Stomach (tissue), 9 donors: ENCODE measurements around the gene LRRTM4. TPM values are rescaled to one million over a fixed set of nuclear protein-coding genes. Genes with fewer than 3 reads are reported as not detected.

Experiments
- DNase-seq, 2 donors: peaks; one replicate each; pipeline versions ENCODE4 v3.0.0 to v3.0.0-alpha.2; 2013 to 2019
- H3K27ac ChIP-seq, 5 donors: fragments of 200-600 bp in 4 of 5; sonication (generic) in 4 of 5; one replicate each; pipeline ENCODE4 v1.5.1; 2013 to 2019; ENCODE audit warnings: mild to moderate bottlenecking in 1 of 5, moderate library complexity in 1 of 5
- H3K27me3 ChIP-seq, 3 donors: fragments of 200-600 bp; sonication (generic); one replicate each; pipeline ENCODE4 v1.5.1; 2017 to 2019; ENCODE audit warnings: mixed run types in 1 of 3
- H3K36me3 ChIP-seq, 4 donors: fragments of 200-600 bp; sonication (generic); 1 replicate in 3 of 4; 2 replicates in 1 of 4; pipeline ENCODE4 v1.5.1; 2016 to 2019
- H3K4me1 ChIP-seq, 4 donors: fragments of 200-600 bp; sonication (generic); one replicate each; pipeline ENCODE4 v1.5.1; 2016 to 2019
- H3K4me3 ChIP-seq, 4 donors: fragments of 200-600 bp; sonication (generic) in 3 of 4; one replicate each; pipeline ENCODE4 v1.5.1; 2016 to 2019; ENCODE audit warnings: mild to moderate bottlenecking in 1 of 4
- H3K9me3 ChIP-seq, 4 donors: fragments of 200-600 bp; sonication (generic); one replicate each; pipeline ENCODE4 v1.5.1; 2016 to 2019
- CTCF ChIP-seq, 7 experiments: fragments of 450-650 bp in 4 of 7; fragments of 200-600 bp in 3 of 7; sonication (generic) in 3 of 7; IDR thresholded peaks; one replicate each; pipeline ENCODE4 v1.5.1; 2016 to 2019; ENCODE audit warnings: antibody characterized with exemption in 7 of 7, control low read depth in 2 of 7, mild to moderate bottlenecking in 1 of 7
- EP300 ChIP-seq: sonication (generic); formaldehyde crosslinking; IDR thresholded peaks from one replicate; pipeline ENCODE4 v1.6.1; 2017; ENCODE audit warnings: antibody characterized with exemption
- POLR2A ChIP-seq, 4 donors: fragments of 450-650 bp; IDR thresholded peaks; one replicate each; pipeline ENCODE4 v1.6.1; 2016; ENCODE audit warnings: antibody characterized with exemption in 4 of 4, control low read depth in 2 of 4, mild to moderate bottlenecking in 1 of 4, moderate library complexity in 1 of 4
- POLR2AphosphoS5 ChIP-seq, 3 donors: sonication (generic); formaldehyde crosslinking; IDR thresholded peaks; one replicate each; pipeline ENCODE4 v1.6.1; 2016; ENCODE audit warnings: antibody characterized with exemption in 3 of 3
- WGBS, 5 donors: extraction: QIAGEN DNeasy Blood & Tissue Kit in 3 of 5; methylation state at CpG; one replicate each; pipeline versions ENCODE4 v1.1.5 to v1.1.7; 2013 to 2018; 5-methylcytosine and 5-hydroxymethylcytosine counted together
- intact Hi-C: fragments of 100-400 bp; cut with DNase I; formaldehyde crosslinking; loops from one replicate; pipeline ENCODE4 v1.15.1; 2023; ENCODE audit warnings: low total_unique reads
- polyA plus RNA-seq, 3 donors: library from polyadenylated mRNA; stranded (reverse); fragments of 200-250 nt; gene quantifications; one replicate each; pipeline ENCODE4 v1.2.3, GENCODE V29; 2013
- total RNA-seq, 5 donors: library from RNA; depleted of rRNA; stranded (reverse); fragments of >200 nt; gene quantifications; one replicate each; pipeline versions ENCODE4 v1.1.0 to v1.2.3, GENCODE V29; 2014 to 2016
- donor health status: healthy with polysubstance abuse.
- donor health status: Bipolar disorder and iron deficiency.
- donor health status: healthy.

Gene LRRTM4
- total and polyA plus RNA-seq, 8 donors, result 0.13 to 2.2 (median 0.19) TPM; not detected in 5

GRCh38 chr2:76760367-76760704 is 761.8 kb downstream of the LRRTM4 start:
- TF ChIP-seq POLR2AphosphoS5 (IDR thresholded peaks at IDR 0.05) (no peak), POLR2A (IDR thresholded peaks at IDR 0.05) (no peak), CTCF (IDR thresholded peaks at IDR 0.05) (no peak), EP300 (no peak)
- Histone ChIP-seq H3K4me1 (no peaks in the 10 kb centered on the region), H3K27ac (no peak overlapping the region), H3K27me3 (no peaks in the 10 kb centered on the region), H3K4me3 (no peak overlapping the region), H3K36me3 (no peaks in the 10 kb centered on the region), H3K9me3 (no peaks in the 10 kb centered on the region)
- intact Hi-C loops, result no loop called here
- DNase-seq, result no peak
- 84 to 93% (median 91%) methylated on average over 4 of the region's 4 CpGs for WGBS, 5 donors

- no peaks in the 10 kb centered on the region for H3K36me3 ChIP-seq
- intact Hi-C loops, result no loop called here
- no peaks in the 10 kb centered on the region for H3K9me3 ChIP-seq
- H3K27ac ChIP-seq, result no peak overlapping the region
- no peak overlapping the region for H3K4me3 ChIP-seq
- no peak for TF ChIP-seq EP300
- no peaks in the 10 kb centered on the region for H3K4me1 ChIP-seq
- H3K27me3 ChIP-seq, result no peaks in the 10 kb centered on the region
- WGBS, 5 donors, result 47 to 57% (median 54%) methylated on average over 7 of the region's 7 CpGs
- no peak for DNase-seq
Measured at GRCh38 chr2:76759634-76760366, 762.4 kb downstream of the LRRTM4 start.

- no peaks in the 10 kb centered on the region for H3K27me3 ChIP-seq
- no peak overlapping the region for H3K4me3 ChIP-seq
- WGBS, 5 donors, result 5 to 19% (median 8%) methylated on average over 1 of the region's 1 CpG
- intact Hi-C loops, result no loop called here
- no peaks in the 10 kb centered on the region for H3K36me3 ChIP-seq
- H3K4me1 ChIP-seq, result peaks cover 0 to 4% (median 0%) of the 10 kb centered on the region in 4 donors
- H3K9me3 ChIP-seq, result no peaks in the 10 kb centered on the region
- TF ChIP-seq POLR2A (IDR thresholded peaks at IDR 0.05) (no peak), EP300 (no peak), CTCF (IDR thresholded peaks at IDR 0.05) (no peak), POLR2AphosphoS5 (IDR thresholded peaks at IDR 0.05) (no peak)
- no peak overlapping the region for H3K27ac ChIP-seq
- no peak for DNase-seq
Measured at GRCh38 chr2:76752506-76752905, 769.7 kb downstream of the LRRTM4 start.

GRCh38 chr2:76749858-76750257 is 772.3 kb downstream of the LRRTM4 start:
- no peaks in the 10 kb centered on the region for H3K27me3 ChIP-seq
- no peaks in the 10 kb centered on the region for H3K9me3 ChIP-seq
- H3K36me3 ChIP-seq, result no peaks in the 10 kb centered on the region
- H3K4me3 ChIP-seq, result no peak overlapping the region
- no peak overlapping the region for H3K27ac ChIP-seq
- intact Hi-C loops, result no loop called here
- DNase-seq, result no peak
- TF ChIP-seq POLR2AphosphoS5 (IDR thresholded peaks at IDR 0.05) (no peak), CTCF (IDR thresholded peaks at IDR 0.05) (no peak), EP300 (no peak), POLR2A (IDR thresholded peaks at IDR 0.05) (no peak)
- peaks cover 0 to 4% (median 0%) of the 10 kb centered on the region in 4 donors for H3K4me1 ChIP-seq

GRCh38 chr2:76748581-76749296 is 773.4 kb downstream of the LRRTM4 start:
- Histone ChIP-seq H3K27ac (no peak overlapping the region), H3K36me3 (no peaks in the 10 kb centered on the region), H3K9me3 (no peaks in the 10 kb centered on the region), H3K27me3 (no peaks in the 10 kb centered on the region), H3K4me1 (peaks cover 0 to 4% (median 0%) of the 10 kb centered on the region in 4 donors), H3K4me3 (no peak overlapping the region)
- WGBS, 5 donors, result 81 to 88% (median 83%) methylated on average over 14 of the region's 14 CpGs
- TF ChIP-seq POLR2A (IDR thresholded peaks at IDR 0.05), result no peak
- TF ChIP-seq EP300, result no peak
- no peak for TF ChIP-seq CTCF (IDR thresholded peaks at IDR 0.05)
- no peak for TF ChIP-seq POLR2AphosphoS5 (IDR thresholded peaks at IDR 0.05)
- no peak for DNase-seq
- intact Hi-C loops, result no loop called here
